HG03159 (cell line): ENCODE data around the gene HLA-F.

Source experiments
- ATAC-seq: cut with Tn5 transposase; IDR thresholded peaks from one replicate; pipeline ENCODE4 v1.9.1; 2021; ENCODE audit warnings: mild to moderate bottlenecking, moderate library complexity; ENCODE audit not compliant: unreplicated experiment

Gene HLA-F

DNA sequence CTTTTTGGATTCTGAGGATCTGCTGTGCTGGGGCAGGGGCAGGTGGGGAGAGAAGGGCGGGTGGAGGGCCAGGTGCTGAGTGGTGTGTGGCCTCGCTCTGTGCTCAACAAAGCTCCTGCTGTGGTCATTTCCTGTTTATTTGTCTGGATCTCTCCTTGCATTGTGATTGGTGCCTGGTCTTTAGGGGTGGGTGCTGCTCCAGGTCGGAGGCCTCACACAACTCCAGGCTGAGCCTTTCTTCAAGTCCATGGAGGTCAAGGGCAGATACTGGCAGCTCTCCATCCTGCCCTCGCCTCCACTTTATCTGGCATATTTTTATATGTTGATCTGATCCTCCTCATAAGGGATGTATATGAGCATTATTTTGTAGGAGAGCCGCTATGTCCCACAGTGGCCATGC lies 36.2 kb downstream of the HLA-F start:
- ATAC-seq: no peak

DNA sequence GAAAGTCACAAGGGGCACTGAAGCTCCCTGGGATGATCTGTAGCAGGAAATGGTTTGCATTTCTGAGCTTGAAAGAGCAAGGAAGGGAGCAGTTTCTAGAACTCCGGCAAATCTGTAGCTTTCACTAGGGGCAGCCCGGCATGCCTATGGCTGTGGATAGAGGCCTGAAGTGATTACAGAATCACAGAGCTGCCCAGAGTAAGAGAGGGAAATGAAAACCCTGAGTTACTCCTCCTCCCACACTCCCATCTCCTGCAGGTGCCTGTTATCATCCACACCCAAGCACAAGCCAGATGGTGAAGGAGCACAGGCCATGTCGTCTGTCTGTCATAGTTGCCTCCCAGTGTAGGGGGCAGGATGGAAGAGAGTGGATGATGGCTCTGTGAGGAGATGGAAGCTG lies 37.1 kb downstream of the HLA-F start:
- no peak for ATAC-seq

DNA sequence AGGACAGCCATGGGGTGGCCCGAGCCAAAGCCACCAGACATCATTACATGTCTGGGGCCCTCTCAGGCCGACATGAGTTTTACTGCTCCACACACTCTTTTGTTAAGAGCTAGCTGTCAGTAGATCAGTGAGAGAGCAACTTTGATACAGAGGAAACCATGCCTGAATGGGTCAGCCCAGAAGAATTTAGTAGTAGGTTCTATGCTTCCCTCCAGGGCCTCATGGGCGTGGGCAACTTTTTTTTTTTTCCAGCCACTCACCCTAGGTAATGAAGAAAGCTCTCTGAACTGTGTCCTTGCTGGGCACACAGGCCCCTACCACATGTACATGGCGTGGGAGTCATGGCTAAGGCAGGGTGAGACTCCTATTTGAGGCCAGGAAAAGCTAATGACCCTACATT lies 38.8 kb downstream of the HLA-F start:
- no peak for ATAC-seq

DNA sequence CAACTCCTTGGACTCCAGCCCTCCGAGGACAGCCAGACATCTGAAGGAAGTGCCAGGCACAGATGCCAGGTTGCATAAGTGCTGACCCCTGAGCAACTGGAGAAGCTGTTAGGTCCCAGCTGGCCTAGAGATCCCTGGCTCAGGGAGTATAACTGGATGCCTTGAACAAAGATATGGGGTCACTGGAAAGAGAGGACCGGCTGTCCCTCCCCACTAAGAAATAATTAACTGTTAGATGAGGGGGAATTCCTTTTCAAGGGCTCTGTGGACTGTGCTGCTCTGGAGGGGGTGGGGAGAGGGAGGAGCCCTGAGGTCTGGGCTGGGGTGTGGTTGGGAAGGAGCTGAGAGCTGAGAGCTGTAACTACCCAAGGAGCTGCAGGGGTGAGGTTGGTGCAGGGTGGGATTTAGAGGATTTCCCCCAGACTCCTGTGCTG lies 39.6 kb downstream of the HLA-F start:
- ATAC-seq: no peak

DNA sequence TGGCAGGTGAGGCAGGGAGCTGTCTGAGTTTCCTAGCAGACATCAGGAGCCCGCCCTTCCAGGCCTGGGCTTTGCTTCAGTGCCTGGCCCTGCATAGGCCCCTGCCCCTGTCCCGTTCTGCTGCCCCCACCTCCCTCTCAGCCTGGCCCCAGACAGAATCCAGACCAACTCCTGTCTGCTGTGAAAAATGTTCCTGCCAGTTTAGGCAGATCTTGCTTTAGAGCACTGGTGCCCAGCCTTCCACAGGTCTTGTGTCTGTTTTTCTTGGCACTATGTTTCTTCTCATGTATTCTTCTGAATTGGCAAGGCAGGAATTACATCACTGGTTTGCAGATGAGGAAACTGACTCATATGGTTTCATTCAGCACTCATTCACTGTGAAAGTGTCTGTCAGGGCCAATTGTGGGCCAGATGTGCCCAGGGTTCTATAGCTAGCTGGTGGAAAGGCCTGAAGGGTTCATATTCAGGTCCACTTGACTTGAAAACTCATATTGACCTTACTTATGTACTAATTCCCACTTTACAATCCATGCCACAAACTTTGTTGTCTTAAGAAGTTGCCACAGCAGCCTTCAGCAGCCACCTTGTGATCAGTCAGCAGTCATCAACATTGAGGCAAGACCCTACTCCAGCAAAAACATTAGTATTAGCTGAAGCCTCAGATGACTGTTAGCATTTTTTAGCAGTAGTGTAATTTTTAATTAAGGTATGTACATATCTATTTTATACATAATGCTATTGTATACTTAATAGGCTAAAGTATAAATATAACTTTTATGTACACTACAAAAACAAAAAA lies 40.5 kb downstream of the HLA-F start:
- ATAC-seq: no peak

DNA sequence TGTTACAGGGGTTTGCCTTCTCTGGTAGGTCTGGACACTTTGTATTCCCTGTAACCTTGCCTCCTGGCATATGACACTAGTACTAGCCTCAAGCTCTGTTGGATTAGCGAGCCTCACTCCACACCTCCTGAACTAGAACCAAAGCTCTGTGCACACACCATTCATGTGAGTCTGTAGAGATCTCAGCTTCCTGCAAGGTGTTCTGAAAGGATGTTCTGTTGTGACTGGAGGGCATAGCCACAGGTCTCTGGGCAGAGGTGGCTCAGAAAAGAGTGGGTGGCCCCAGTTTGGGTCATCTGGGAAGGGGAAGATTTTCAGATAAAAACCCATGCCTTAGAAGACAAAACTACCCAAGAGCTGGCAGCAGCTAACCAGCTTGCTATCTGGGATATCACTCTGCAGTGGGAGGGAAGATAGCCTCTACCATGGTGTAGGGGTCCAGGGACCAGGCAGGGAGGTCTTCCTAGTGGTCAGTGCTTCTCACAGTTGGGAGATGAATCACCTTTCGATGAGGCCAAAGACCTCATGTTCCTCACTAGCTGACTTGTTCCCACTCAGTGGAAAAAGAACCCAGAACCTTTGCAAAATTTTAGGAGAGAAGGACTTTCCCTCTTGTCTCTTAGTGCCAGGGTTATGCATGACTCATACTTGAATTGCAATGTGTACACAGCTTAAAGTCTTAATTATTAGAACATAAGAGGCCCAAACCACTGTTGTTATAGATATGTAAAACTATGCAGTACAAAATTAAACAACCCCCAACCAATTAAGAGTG lies 41.4 kb downstream of the HLA-F start:
- ATAC-seq: no peak

DNA sequence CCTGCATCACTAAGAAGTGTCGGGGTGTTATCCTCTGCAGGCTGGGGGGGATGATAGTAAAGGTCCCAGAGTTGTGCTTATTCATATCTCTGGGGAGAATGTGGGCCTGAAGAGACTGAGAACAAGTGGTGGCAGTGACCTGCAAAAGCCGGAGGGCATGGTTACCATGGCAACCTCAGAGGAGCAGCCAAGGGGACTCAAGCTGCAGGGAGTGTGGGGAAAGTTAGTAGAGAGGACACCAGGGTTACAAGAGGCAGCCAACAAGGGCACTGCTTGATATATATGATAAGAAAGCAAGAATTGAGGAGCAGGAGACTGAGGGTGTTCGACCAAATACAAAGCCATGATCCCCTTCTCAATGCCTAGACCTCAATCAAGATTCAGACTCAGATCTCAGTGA lies 46.1 kb downstream of the HLA-F start:
- ATAC-seq: no peak

DNA sequence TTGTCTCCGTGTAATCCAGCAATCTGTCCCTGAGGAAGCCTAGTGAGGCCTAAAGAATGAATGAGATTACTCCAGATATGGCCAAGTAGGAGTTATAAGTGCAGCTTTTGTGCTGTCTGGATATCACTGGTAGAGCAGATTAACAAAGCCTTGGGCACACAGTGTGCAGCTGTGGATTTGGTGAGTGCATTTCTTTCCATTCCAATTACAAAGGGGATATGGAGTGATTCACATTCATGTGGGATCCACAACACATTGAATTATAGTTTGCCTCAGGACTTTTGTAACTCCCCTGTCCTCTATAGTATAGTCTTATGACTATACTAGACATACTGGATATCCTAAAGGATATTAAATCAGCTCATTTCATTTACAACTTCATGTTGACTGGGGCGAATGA lies 47.1 kb downstream of the HLA-F start:
- ATAC-seq: no peak

DNA sequence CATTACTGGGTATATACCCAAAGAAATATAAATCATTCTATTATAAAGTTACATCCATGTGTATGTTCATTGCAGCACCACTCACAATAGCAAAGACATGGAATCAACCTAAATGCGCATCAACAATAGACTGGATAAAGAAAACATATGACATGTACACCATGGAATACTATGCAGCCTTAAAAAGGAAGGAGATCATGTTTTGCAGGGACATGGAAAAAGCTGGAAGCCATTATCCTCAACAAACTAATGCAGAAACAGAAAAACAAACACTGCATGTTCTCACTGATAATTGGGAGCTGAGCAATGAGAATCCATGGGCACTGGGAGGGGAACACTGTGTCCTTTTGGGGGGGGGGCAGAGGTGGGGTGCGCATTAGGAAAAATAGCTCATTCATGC lies 53.5 kb downstream of the HLA-F start:
- no peak for ATAC-seq
